NCI-H1436 (cell line): Measurements from ENCODE around the gene GNPDA1.
A peak's percentile ranks its signal among the peaks of the same experiment; 100 is the strongest.
"Not testable (repeated sequence)": the region's sequence is repeated elsewhere in the genome, so short reads cannot be mapped to it uniquely, and the experiment has no call there.

Experiments
- DNase-seq: peaks from one replicate; lab custom pipeline; 2025; lab: John Stamatoyannopoulos, UW

Gene GNPDA1

DNA sequence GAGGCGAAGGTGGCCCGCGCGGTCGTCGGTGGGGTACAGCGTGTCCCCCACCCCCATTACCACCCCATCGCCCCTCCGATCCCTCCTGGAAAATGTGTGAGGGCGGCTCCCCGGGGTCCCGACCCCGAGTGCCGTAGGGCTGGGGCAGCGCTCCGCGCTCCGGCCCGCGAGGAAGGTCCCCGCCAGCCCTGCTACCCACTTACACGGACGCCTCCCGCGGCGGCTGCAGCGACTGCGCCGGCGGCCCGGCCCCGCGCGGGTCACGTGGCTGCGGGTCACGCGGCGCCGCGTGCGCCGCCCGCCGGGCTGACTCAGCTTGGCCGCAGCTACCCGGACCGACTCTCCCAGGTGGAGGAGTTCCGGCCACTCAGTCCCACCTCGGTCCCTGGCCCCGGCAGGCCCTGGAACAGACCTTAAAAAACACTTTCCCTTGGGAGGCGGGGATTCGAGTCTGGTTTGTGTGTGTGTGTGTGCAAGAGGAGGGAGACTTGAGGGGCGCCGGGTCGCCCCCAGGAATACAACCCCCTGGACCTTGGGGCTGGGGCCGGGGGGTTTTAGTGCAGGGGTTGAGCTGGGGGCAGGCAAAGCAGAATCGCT is at the start of gene GNPDA1:
TSS of gene GNPDA1 (minus strand) at position 236 of the 597 bp plus-strand sequence. CDS start 992 bp downstream, outside the sequence.
- peak; percentile 44 for DNase-seq

- DNase-seq = no peak
Observed at GRCh38 chr5:142059304-142059940, 46.6 kb upstream of the GNPDA1 start.

GRCh38 chr5:142057697-142058056 is 44.9 kb upstream of the GNPDA1 start:
- no peak for DNase-seq

- DNase-seq = no peak
Observed at GRCh38 chr5:142056816-142057696, 44.2 kb upstream of the GNPDA1 start.

- no peak for DNase-seq
Observed at GRCh38 chr5:142055301-142055700, 42.5 kb upstream of the GNPDA1 start.

GRCh38 chr5:142053426-142054151 is 40.8 kb upstream of the GNPDA1 start:
- DNase-seq = no peak

DNA sequence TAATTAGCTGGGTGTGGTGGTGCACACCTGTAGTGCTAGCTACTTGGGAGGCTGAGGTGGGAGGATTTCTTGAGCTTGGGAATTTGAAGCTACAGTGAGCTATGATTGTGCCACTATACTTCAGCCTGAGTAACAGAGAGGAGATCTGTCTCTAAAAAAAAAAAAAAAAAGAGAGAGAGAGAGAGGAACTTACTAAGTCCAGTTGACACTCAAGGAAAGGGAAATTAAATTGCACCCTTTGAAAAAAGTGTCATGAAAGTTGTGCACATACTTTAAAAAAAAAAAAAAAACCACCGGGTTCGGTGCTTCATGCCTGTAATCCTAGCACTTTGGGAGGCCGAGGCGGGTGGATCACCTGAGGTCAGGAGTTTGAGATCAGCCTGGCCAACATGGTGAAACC is 39.2 kb upstream of the GNPDA1 start:
- DNase-seq = not testable (repeated sequence)

- no peak for DNase-seq
Observed at GRCh38 chr5:142048272-142048671, 35.4 kb upstream of the GNPDA1 start.

- no peak for DNase-seq
Observed at GRCh38 chr5:142046191-142046590, 33.4 kb upstream of the GNPDA1 start.

DNA sequence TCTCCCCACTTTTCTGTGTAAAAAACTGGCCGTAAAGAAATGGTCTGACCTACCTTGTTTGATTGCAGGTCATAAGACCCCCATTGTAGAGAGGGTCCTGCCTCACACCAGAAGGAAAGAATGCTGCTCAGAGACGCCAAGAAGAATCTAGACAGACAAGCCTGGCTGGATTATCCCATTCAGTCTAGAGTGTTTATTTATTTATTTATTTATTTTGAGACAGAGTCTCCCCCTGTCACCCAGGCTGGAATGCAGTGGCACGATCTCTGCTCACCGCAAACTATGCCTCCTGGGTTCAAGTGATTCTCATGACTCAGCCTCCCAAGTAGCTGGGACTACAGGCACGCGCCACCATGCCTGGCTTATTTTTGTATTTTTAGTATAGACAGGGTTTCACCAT is 28.1 kb upstream of the GNPDA1 start:
- not testable (repeated sequence) for DNase-seq

DNA sequence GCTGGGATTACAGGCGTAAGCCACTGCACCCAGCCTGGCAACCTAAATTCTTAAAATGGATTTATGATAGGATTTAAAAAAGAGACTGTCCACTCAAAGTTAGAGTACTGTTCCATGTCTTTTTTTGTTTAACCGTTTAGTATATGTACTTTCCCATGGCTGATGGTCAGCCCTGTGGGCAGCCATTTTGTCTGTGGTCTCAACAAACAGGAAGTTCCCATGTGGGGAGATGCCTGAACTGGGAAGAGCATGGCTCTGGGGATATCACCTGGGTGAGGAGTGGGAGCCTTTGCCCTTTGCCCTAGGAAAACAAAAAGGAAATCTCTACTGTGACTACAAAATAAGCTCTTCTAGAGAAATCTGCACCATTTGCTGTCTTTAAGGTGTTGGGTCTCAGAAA is 27.5 kb upstream of the GNPDA1 start:
- DNase-seq = no peak

DNA sequence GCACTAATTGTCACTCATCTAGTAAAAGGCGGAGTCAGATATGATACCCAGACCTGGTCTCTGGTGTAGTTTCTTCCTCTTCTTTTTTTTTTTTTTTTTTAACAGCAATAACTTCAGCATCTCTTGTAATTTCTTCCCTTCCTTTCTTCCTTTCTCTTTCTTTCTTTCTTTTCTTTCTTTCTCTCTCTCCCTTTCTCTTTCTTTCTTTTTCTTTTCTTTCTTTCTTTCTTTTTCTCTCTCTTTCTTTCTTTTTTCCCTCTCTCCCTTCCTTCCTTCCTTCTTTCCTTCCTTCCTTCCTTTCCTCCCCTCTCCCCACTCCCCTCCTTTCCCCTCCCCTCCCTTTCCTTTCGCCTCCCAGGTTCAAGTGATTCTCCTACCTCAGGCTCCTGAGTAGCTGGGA is 25.9 kb upstream of the GNPDA1 start:
- DNase-seq = no peak

DNA sequence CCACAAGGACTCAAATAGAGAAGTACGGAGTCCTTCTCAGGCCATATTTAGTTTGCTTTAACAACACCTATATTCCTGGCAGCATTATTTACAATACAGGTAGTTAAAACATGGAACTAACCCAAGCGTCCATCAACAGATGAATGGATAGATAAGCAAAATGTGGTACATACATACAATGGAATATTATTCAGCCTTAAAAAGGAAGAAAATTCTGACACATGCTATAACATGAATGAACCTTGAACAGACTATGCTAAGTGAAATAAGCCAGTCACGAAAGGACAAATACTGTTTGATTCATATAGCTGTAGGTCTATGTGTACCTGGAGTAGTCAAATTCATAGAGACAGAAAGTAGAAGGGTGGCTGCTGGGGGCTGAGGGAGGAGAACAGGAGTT is 24.8 kb upstream of the GNPDA1 start:
- not testable (repeated sequence) for DNase-seq

DNA sequence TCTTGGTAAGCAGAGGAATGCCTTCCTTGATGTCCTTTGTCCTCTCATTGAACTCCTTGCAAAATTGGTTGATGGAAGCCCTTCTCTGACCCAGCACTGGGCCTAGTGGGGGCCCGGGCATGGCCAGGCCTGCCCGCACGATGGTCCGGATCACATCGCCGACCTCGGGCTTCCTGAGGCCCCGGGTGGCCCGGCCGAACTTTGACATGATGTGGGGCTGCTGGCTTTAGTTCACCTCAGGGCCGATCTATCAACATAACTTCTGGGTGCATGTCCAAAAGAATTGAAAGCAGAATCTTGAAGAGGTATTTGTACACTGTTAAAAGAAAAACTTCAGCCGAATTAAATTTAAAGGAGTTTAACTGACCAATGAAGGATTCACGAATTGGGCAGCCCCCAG is 24.1 kb upstream of the GNPDA1 start:
- no peak for DNase-seq

- no peak for DNase-seq
Observed at GRCh38 chr5:142034994-142035393, 22.2 kb upstream of the GNPDA1 start.

DNA sequence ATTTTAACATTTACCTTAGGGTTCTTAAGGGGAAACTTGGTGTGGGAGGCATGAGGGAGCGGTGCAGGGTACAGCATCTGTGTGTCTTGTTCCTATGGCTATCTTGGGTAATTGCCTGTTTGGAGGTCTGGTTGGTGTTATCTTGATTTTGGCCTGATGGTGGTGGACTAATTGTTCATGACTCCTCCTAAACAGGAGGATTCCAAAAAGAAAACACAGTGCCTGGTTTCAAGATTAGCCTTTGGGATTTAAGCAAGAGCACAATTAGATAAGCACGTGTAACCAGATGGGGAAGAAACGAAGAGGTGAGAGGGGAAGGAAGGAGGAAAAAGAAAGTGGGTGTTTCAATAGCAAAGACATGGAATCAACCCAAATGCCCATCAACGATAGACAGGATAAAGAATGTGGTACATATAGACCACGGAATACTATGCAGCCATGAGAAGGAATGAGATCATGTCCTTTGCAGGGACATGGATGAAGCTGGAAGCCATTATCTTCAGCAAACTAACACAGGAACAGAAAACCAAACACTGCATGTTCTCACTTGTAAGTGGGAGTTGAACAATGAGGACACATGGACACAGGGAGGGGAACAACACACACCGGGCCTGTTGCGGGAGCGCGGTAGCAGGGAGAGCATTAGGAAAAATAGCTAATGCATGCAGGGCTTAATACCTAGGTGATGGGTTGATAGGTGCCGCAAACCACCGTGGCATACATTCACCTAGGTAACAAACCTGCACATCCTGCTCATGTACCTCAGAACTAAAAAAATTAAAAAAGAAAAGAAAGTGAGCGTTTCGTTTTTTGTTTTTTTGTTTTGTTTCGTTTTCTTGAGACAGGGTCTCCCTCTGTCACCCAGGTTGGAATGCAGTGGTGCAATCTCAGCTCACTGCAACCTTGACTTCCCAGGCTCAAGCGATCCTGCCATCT is 21.1 kb upstream of the GNPDA1 start:
- DNase-seq = not testable (repeated sequence)

GRCh38 chr5:142032747-142033631 is 20.2 kb upstream of the GNPDA1 start:
- no peak for DNase-seq

DNA sequence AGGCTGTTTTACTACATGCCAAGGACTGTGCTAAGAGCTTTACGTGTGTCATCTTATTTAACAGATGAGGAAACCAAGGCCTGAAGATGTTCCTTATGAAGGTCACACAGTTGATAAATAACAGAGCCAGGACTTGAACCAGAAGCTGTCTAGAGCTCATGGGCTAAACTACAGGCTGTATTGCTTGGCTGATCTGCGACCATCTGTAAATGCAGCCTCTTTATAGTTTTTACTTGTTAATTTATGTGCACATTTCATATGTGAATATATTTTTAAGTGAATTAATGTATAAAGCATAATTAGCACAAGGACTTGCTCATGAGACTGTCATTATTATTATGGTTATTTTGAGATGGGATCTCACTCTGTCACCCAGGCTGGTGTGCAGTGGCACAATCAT is 19.3 kb upstream of the GNPDA1 start:
- no peak for DNase-seq

- DNase-seq = no peak
Observed at GRCh38 chr5:142025637-142026036, 12.8 kb upstream of the GNPDA1 start.

GRCh38 chr5:142024771-142025304 is 12.0 kb upstream of the GNPDA1 start:
- peak; percentile 70 for DNase-seq
